Hepatic stellate cell (primary cell): ENCODE results near the gene LAMC2.

Experiments used
- DNase-seq: peaks from one replicate; pipeline ENCODE4 v3.0.0; 2011; ENCODE audit warnings: low spot score

The LAMC2 gene

DNA sequence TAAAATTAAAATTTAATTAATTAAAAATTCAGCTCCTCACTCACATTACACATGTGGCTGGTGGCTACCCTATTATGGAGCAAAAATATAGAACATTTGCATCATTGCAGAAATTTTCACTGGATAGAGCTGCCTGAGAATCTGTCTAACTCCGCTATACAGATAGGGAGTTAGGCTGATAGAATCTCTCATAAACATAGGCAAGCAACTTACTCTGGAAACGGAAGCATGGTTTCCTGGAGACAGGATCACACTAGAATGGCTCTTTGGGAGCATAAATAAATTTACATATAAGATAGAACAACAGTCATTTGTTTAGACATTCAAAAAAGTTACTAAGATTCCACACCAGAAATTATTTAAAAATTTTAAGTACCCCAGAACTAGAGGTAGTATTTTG, 12.2 kb upstream of the LAMC2 start:
- no peak for DNase-seq

DNA sequence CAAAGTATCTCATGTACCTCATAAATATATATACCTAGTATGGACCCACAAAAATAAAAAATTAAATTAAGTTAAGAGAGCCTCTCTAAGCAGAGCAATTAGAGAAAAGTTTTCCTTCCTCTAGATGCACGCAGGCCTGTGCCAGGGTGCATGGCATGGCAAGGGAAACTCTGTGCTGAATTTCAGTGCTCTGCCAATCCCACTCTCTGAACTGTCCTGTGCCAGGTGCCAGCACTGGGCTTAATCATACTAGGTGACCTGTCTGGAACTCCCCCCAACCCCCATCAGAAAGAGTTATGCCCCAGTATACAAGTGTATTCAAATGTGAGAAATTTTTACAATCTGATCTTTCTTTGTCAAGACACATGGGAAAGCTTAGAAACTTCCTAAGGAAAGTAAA, 10.4 kb upstream of the LAMC2 start:
- DNase-seq: no peak

DNA sequence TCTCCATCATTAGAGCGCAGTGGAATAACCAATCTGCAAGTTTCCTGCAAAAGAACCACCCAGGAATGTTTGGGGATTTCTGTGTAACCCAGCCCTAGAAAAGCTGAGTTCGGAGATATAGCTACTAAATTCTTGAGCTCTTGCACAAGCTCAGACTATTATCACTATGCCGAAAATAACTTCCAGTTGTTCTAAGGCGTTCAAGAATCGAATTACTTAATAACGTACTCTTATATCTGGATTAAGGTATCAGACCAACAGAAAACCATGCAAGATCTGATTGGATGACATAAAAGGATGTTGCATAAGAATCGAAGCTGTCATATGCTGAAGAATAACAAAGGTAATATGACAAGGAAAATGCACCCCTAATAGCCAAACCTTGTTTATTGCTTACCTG, 7.5 kb upstream of the LAMC2 start:
- DNase-seq: no peak

DNA sequence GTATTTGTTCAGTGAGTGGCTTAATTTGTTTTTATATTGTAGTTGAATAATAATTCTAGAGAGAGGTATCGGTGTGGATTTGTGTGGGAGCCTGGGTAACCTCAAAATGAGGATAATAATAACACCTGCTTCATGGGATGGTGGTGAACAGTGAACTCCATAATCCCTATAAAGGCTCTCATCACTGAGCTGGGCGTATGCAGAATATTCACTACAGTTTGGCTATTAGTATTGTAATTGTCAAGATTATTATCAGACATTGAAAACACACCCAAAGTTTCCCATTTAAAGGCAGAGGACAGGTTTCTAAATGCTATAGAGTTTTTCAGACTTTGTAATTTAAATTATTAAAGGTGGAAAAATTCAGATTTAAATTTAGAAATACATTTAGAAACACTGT, 7.0 kb upstream of the LAMC2 start:
- DNase-seq: no peak

DNA sequence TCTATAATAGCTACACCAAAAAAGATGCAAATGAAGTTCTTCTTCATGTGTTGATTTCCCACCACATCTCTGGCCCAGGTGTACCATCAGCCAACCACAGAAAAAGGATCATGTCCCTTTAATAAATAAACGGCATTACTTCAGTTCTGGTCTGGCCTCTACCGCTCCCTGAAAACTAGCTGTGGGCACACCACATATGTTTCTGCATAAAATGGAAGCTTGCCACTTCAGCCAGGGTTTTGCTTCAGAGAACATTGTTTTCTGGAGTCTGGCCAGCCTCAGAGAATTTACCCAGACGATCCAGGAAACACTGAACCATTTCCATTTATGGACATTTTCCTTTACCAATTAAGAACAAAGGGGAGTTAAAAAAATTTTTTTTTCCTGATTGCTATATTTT, 5.8 kb upstream of the LAMC2 start:
- peak; percentile 56 for DNase-seq

DNA sequence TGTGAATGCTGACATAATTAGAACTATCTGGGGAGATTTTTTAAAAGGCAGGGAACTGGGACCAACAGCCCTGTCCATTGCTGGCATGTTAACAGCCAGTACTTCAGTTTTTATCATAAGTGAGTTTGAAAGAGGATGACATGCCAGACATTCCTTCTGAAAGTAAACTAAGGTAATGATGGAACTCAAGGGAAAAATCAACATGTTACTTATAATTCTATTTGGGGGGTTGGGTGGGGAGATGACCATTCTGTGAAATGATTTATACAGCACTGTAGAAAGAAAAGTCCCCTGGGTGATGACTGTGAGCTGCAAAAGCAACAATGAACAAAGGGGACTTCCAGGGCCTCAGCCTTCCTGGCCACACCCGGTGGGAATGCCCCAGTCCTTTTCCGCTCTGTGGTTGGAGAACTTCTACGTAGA, 5.4 kb upstream of the LAMC2 start:
- DNase-seq: peak; percentile 68

DNA sequence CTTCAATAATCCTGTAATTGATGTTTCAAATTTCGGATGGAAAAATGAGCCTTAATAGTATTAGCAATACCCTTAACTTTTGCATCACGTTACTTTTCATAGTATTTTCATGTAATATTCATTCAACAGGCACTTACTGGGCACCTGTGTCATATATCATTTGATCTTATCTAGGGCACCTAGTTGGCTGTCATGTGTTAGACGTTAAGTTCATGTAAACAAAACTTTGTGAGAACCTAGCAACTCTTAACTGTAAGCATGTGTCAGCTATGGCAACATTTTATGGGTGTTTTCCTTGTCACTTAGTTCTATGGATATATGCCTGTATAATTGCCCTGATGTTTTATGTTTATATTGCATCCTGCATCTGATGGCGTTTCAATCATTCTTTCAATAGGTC, 777 bp downstream of the LAMC2 start:
- no peak for DNase-seq

DNA sequence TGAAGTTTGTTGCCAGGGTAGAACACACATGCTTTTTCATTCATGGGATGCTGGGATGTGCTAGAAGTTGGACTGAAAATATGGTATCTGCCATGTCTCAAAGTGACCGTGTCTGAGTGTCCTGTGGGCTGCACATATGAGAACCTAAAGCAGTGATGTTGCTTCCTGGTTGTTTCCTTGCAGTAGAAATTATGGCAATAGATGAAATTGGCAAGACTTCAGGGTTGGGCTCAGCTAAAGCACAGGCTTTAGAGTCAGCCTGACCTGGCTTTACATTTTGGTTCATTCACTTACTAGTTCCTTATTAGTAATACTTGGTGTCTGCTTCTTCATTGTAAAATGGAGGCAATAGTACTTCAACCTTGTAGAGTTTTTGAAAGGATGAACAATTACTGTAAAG, 2.2 kb downstream of the LAMC2 start:
- DNase-seq: no peak

DNA sequence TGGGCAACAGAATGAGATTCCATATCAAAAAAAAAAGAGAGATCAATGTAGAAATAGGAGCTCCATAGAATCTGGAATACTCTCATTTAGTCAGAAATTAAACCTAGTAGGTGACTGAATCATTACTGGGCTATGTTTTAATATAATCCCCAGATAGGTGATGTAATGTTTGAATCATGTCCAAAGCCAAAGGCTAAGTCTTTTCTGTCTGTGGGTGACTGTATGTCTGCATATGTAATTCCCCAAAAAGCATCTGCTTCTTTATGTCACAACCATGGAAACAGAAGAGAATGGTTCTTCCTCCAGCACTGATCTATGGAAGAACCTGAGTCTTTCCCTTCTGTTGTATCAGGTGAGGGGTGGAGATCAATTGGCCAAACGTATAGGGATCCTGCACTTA, 5.8 kb downstream of the LAMC2 start:
- DNase-seq: peak; percentile 69

DNA sequence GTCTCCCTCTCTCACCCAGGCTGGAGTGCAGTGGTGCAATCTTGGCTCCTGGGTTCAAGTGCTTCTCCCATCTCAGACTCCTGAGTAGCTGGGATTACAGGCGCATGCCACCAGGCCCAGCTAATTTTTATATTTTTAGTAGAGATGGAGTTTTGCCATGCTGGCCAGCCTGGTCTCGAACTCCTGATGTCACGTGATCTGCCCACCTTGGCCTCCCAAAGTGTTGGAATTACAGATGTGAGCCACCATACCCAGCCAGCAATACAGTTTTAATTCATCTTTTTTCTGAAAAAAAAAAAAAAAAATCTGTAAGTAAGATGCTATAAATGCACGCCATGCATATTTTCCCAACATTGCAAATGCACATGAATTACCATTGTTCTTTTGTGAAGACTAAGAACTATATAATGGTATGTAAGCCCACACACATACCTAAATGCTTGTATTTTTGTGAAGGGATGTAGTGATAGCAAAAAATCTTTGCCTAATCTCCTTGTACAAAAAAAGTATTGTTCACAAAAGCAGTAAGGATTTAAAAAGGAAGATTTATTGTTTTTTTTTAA, 8.0 kb downstream of the LAMC2 start:
- no peak for DNase-seq

DNA sequence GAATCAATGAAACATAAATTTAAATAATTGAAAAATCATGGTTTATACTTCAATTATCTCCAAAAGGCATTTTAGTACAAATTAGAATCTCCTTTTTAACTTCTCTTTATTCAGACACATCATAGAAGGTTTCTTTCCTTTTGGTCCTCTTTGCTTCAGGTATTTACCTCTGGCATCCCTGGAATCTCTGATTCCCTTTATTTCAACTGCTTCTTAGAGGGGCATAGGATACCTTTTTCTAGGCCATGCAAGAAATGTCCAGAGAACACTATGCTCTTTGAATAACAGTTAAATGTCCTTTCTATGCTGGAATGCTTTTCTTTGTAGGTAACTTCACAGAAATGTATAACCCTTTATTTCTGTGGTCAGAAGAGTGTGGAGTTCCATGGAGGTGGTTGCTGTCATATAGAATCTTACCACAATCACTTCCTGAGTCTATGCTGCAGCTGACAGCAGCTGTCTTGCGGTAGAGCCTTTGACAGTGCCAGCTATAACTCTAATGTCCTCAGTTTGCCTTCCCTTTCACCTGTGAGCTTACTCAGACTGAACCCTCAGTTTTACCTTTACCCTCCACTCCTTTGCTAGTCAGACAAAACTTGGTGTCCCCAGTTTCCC, 8.6 kb downstream of the LAMC2 start:
- DNase-seq: no peak

DNA sequence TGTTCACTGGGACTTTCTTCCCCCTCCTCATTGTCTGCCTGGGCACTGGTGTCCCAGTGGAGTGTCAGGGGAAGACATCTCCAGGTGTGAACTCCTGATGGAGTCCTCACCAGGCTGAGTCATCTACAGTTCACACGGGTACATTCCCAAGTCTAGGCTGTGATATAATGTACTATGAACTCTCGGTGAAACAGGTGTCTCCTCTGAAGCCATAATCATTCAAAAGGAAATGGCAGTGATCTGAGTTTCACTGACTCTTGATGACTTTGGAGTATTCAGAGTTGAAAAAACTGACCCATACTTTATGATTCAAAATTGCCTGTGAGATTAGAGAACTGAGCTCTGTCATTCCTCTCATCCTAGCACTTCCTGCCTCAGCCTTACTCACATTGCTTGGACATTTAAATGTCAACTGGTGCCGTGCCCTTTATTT, 9.1 kb downstream of the LAMC2 start:
- DNase-seq: no peak

DNA sequence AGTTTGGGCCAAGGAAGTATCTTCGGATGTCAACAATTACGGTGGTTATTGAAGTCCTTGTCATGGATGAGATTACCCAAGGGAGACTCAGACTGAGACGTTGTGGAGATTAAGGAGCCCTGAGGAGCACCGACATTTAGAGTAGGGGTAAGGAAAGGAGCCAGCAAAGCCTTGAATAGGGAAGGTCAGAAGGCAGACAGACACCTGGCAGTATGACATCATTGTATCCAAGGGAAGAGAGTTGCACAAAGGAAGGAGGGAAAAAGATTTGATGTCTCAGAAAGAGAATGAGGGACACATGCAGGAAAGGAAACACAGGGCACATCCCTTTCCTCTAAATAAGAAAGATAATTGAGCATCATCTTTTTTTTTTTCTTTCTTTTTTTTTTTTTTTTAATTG, 11.7 kb downstream of the LAMC2 start:
- DNase-seq: no peak

DNA sequence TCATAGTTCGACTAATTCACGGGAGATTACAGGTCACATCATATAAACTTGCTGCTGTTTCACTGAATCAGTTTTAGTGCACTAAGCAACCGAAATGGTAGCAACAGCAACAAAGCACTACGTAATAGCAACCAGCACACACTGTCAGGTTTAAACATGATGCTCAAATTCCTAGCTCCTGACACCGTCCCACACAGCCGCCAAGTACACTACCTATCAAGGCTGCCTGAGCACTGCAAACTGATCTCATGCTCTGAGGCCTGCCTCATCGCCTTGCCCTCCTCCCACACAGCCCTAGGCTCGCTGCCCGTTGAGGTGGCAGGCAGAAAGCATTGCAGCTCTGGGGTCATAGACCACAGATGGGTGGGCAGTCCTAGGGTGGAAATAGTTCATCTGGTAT, 12.4 kb downstream of the LAMC2 start:
- no peak for DNase-seq

DNA sequence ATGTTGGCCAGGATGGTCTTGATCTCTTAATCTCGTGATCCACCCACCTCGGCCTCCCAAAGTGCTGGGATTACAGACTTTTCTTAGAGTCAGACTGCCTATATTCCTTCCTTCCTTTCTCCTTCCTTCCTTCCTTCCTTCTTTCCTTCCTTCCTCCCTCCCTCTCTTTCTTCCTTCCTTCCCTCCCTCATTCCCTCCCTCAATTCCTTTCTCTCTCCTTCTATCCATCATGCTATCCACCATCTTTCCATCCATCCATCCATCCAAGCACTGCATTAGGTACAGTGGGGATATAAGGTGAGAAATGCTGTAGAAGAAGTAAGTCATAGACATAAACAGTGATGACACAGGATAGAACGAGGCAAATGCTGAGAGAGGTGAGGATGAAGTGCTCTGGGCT, 13.2 kb downstream of the LAMC2 start:
- DNase-seq: no peak

DNA sequence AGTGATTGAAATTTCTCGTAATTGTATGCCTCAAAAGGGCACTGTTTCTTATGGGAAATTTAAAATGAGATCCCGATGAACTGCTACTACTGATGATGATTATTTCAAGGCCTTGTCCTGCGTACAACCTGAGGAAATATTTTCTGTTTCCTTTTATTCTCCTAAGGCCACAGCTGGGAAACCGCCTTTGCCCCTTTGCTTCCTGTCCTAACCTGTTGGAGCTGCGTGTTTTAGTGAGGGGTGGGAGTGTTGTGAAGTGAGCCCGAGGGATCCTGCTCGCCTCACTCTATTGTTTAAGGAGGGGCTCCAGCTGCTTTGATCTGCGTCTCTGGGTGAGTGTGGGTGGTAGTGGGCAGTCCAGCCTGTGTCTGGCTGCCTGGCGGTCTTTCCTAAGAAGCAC, 14.4 kb downstream of the LAMC2 start:
- no peak for DNase-seq

DNA sequence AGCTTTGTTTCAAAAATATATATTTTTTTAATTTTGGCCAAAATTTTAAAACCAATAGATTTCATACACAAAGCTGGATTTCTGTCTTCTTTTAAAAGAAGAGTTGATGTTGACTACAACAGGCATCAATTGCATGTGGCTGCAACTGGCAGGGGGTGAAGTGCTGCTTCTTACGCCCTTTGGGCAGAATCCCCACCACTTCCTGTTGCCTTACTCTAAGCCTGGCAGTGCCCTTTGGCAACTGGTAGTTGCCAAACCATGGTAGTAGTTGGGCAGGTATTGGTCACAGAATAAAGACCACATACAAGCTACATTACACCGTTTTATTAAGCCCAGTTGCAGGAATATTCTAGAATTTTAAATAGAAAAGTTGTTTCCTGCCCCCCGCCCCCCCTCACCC, 17.0 kb downstream of the LAMC2 start:
- no peak for DNase-seq

DNA sequence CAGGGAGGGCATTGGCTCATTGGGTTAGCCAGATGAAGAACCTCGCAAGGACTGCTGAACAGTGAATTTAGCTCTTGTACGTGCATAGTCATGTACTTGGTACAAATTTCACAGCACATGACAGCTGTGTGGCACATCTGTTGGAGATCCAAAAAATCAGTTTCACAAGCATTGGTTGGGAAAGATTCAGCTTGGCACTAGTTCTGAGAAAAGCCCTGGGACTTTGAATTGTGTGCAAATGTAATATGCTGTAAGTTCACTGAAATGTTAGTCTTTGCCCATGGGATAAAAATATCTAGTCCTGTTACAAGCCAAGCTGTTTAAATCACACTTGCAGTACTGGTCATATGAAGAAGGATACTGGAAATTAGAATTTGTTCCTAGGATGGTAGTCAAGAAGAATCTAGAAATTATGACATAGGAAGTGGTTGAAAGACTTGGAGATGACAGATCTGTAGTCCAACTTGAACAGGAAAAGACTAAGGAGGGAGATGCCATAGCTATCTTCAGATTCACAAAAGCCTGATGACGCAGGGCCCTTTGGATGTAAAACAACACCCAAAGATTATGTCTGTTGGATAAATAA, 19.2 kb downstream of the LAMC2 start:
- no peak for DNase-seq

DNA sequence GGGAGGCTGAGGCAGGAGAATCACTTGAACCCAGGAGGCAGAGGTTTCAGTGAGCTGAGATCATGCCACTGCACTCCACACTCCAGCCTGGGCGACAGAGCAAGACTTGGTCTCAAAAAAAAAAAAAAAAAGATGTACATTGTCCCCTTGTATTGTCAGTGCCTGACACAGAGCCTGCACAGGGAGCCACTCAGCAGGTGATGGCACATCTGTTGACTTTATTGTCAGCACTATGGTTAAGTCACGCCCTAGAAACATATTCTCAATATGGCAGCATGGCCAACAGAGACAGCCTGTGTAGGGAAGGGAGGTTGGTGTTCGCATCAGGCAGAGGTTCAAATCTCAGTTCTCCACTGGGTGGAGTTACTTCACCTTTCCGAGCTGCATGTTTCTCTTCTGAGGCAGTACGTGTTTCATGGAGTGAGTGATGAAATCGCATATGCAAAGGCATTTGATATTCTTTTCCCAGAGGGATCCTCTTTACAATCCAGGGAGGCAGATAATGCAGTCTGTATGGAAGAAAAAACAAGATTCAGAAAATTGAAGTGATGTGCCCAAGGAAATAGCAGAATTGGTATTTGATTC, 20.6 kb downstream of the LAMC2 start:
- DNase-seq: no peak

DNA sequence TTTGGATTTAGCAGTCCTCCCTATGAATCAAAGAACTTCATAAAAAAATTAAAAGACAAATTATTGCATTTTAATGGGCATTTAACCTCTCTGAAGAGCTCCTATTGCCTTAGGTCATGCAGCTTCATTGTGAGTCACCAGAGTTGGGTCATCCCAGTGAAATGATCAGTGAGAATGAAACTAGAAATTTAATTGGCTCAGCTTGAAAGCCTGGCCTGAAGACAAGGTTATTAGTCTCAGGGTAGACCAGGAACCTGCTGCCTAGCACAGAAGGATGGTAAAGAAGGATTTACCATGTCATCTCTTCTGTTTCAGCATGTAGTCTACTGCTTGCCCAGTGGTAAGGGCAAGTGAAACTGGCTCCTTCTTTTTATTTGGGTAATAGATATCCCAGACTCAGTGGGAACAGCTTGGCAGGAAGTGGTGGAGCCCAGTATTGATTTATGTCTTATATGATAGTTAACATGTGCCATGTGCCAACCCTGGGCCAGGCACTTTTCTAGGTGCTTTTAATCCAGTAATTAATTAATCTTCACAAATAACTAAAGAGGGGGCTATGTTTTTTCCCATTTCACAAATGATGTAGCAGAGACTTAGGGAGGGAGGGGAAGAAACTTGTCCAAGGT, 23.6 kb downstream of the LAMC2 start:
- peak; percentile 86 for DNase-seq

DNA sequence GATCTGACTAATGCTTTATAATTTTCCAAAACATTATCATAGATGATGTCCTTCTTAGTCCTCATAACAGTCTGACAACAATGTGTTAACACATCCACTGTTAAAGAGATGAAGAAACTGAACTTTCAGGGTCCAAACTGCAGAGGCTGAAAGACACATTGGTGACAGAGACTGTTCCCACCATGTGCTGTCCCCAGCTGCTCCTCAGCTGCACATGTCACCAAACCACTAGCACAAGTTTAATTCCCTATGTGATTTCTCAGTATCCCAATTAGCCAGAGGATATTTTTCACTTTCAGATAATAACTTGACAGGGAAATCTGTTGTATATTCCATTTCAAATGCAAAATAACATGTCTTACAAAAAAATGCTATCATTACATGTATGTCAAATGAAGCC, 24.6 kb downstream of the LAMC2 start:
- no peak for DNase-seq

DNA sequence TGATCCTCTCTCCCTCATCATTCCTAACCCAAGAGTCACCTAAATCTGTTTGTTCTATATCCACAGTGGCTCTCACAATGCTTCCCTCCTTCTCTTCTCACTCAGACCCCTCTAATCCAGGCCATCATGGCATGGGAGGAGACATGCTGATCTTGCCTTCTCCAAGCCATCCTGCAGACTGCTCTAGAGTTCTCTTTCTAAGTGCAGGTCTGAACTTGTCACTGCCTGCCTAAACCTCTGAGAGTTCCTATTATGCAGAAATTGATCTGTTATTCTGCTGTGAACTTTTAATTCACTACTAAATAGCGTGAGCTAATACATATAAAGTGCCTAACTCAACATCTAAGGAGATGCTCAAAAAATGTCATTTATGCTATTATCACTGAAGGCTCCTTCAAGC, 26.8 kb downstream of the LAMC2 start:
- DNase-seq: no peak
